AG10803 (cell line): ENCODE measurements around the gene CHD1L.
"Not testable (repeated sequence)": the region's sequence is repeated elsewhere in the genome, so short reads cannot be mapped to it uniquely, and the experiment has no call there.

Experiments used
- DNase-seq: peaks from one replicate; pipeline ENCODE4 v3.0.0; 2010; ENCODE audit warnings: low read depth
- H3K4me3 ChIP-seq: 2 replicates; pipeline ENCODE4 v1.5.1; 2011; ENCODE audit warnings: mild to moderate bottlenecking, low read length, control low read depth
- CTCF ChIP-seq: conservative IDR thresholded peaks from 2 replicates; pipeline ENCODE4 v1.5.1; 2011; ENCODE audit warnings: mild to moderate bottlenecking, low read length, control low read depth, inconsistent platforms

The CHD1L gene

GRCh38 chr1:147292631-147293251, 50.3 kb downstream of the CHD1L start:
- peak; percentile 9; the same call in 1 of the 2 replicates for TF ChIP-seq CTCF

DNA sequence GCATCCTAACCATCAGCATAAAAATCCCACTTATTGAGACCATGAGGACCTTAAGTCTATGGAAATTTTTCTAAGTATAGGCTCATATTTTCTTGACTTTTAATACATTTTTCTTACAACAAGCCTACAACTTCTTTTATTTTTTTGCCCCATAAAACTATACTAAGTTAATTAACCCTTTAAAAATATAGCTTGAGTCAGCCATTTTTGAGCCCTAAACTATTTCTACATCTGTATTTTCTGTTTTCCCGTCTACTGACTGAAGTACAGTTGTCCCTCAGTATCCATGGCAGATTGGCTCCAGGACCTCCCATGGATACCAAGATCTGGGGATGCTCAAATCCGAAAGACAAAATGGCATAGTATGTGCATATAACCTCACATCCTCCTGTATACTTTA, 55.0 kb downstream of the CHD1L start:
- no peak for TF ChIP-seq CTCF
- H3K4me3 ChIP-seq: no peak overlapping the region
- DNase-seq: no peak

More at GRCh38 chr1:147292631-147293251, 50.3 kb downstream of the CHD1L start:
- DNase-seq: peak; percentile 94
- no peak overlapping the region for H3K4me3 ChIP-seq

- DNase-seq, H3K4me3 ChIP-seq: not testable (repeated sequence)
Measured at GRCh38 chr1:147305803-147306202, 63.3 kb downstream of the CHD1L start.

GRCh38 chr1:147316968-147317367, 74.5 kb downstream of the CHD1L start:
- TF ChIP-seq CTCF: no peak
- no peak overlapping the region for H3K4me3 ChIP-seq
- no peak for DNase-seq

DNA sequence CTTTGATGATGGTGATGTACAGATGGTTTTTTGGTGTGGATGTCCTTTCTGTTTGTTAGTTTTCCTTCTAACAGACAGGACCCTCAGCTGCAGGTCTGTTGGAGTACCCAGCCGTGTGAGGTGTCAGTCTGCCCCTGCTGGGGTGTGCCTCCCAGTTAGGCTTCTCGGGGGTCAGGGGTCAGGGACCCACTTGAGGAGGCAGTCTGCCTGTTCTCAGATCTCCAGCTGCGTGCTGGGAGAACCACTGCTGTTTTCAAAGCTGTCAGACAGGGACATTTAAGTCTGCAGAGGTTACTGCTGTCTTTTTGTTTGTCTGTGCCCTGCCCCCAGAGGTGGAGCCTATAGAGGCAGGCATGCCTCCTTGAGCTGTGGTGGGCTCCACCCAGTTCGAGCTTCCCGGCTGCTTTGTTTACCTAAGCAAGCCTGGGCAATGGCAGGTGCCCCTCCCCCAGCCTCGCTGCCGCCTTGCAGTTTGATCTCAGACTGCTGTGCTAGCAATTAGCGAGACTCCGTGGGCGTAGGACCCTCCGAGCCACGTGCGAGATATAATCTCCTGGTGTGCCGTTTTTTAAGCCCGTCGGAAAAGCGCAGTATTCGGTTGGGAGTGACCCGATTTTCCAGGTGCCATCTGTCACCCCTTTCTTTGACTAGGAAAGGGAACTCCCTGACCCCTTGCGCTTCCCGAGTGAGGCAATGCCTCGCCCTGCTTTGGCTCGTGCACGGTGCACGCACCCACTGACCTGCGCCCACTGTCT, 84.6 kb downstream of the CHD1L start:
- not testable (repeated sequence) for H3K4me3 ChIP-seq, DNase-seq

GRCh38 chr1:147334292-147334691, 91.8 kb downstream of the CHD1L start:
- no peak for DNase-seq
- no peak for TF ChIP-seq CTCF
- H3K4me3 ChIP-seq: no peak overlapping the region

- TF ChIP-seq CTCF: no peak
- DNase-seq: no peak
Measured at GRCh38 chr1:147336291-147336690, 93.8 kb downstream of the CHD1L start.

GRCh38 chr1:147337040-147337630, 94.7 kb downstream of the CHD1L start:
- no peak overlapping the region for H3K4me3 ChIP-seq

More at GRCh38 chr1:147336291-147336690, 93.8 kb downstream of the CHD1L start:
- no peak overlapping the region for H3K4me3 ChIP-seq

More at GRCh38 chr1:147337040-147337630, 94.7 kb downstream of the CHD1L start:
- no peak for TF ChIP-seq CTCF
- DNase-seq: peak; percentile 5
